ENCODE measurements around the gene SIGLEC7. TPM values are rescaled to one million over a fixed set of nuclear protein-coding genes. Genes with fewer than 3 reads are reported as not detected.

Gene SIGLEC7
- polyA plus RNA-seq, 5 donors: 0.54 to 0.82 (median 0.66) TPM

- DNase-seq: no peak
These were observed 25.3 kb upstream of the SIGLEC7 start for GRCh38 chr19:51116736-51117286.

GRCh38 chr19:51119101-51119500 is 23.0 kb upstream of the SIGLEC7 start:
- DNase-seq: no peak

GRCh38 chr19:51119611-51120010 is 22.5 kb upstream of the SIGLEC7 start:
- no peak for DNase-seq

- no peak for DNase-seq
These were observed 21.9 kb upstream of the SIGLEC7 start for GRCh38 chr19:51120160-51120559.

- no peak for DNase-seq
These were observed 20.8 kb upstream of the SIGLEC7 start for GRCh38 chr19:51121257-51121656.

GRCh38 chr19:51122112-51122981 is 19.8 kb upstream of the SIGLEC7 start:
- no peak for DNase-seq

GRCh38 chr19:51123381-51123800 is 18.7 kb upstream of the SIGLEC7 start:
- DNase-seq: no peak

GRCh38 chr19:51123802-51124201 is 18.3 kb upstream of the SIGLEC7 start:
- DNase-seq: no peak

- no peak for DNase-seq
These were observed 17.9 kb upstream of the SIGLEC7 start for GRCh38 chr19:51124216-51124615.

- DNase-seq: no peak
These were observed 17.4 kb upstream of the SIGLEC7 start, which contains the start of gene SIGLEC9 for GRCh38 chr19:51124729-51125128. SIGLEC9 (plus strand) TSS chr19:51124906; CDS start chr19:51124975, 69 bp downstream.

GRCh38 chr19:51125421-51126075 is 16.6 kb upstream of the SIGLEC7 start:
- DNase-seq: no peak

- no peak for DNase-seq
These were observed 15.1 kb upstream of the SIGLEC7 start for GRCh38 chr19:51127032-51127431.

- DNase-seq: no peak
These were observed 14.3 kb upstream of the SIGLEC7 start for GRCh38 chr19:51127755-51128154.

- no peak for DNase-seq
These were observed 13.9 kb upstream of the SIGLEC7 start for GRCh38 chr19:51128227-51128626.

- no peak for DNase-seq
These were observed 12.4 kb upstream of the SIGLEC7 start for GRCh38 chr19:51129716-51130115.

- DNase-seq: peak; percentile 30 to 48
These were observed 10.1 kb upstream of the SIGLEC7 start for GRCh38 chr19:51131780-51132680.

GRCh38 chr19:51135004-51135403 is 7.1 kb upstream of the SIGLEC7 start:
- DNase-seq: no peak

- no peak for DNase-seq
These were observed 5.9 kb upstream of the SIGLEC7 start for GRCh38 chr19:51135986-51136762.

GRCh38 chr19:51136851-51137551 is 5.1 kb upstream of the SIGLEC7 start:
- no peak for DNase-seq

GRCh38 chr19:51137792-51138425 is 4.2 kb upstream of the SIGLEC7 start:
- DNase-seq: no peak
